ENCODE data around the gene NT5C2.
"Not testable (repeated sequence)": the region's sequence is repeated elsewhere in the genome, so short reads cannot be mapped to it uniquely, and the experiment has no call there.

The NT5C2 gene

DNA sequence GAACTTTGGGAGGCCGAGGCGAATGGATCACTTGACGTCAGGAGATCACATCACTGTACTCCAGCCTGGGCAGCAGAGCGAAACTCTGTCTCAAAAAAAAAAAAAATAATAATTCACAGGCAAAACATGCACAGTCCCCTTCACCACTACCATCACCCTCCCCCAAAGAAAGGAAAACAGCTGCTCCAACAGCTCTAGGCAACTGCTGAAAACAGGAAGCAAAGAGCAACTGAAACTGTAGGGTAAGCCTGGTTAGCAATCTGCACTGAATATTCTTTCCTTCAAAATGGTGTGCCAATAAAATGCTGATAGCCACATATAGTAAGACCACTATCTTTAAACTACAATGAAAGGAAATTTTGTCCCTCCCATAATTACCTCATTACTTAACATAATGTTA lies 11.8 kb downstream of the NT5C2 start:
- peaks cover 17% of the 10 kb centered on the region for H3K4me1 ChIP-seq (ENCODE audit: insufficient read depth, poor library complexity, severe bottlenecking)
- H3K9me3 ChIP-seq (ENCODE audit: severe bottlenecking), result no peaks in the 10 kb centered on the region
- DNase-seq (ENCODE audit: low spot score), result no peak
- H3K27me3 ChIP-seq (ENCODE audit: insufficient read depth, poor library complexity, severe bottlenecking), result no peaks in the 10 kb centered on the region
- peaks cover 62% of the 10 kb centered on the region for H3K36me3 ChIP-seq (ENCODE audit: low read depth)
- ATAC-seq (ENCODE audit: low read depth), result no peak
- no peak overlapping the region for H3K27ac ChIP-seq (ENCODE audit: poor library complexity, severe bottlenecking)
- no peak overlapping the region for H3K4me3 ChIP-seq (ENCODE audit: severe bottlenecking)
- TF ChIP-seq, protein P1, sequence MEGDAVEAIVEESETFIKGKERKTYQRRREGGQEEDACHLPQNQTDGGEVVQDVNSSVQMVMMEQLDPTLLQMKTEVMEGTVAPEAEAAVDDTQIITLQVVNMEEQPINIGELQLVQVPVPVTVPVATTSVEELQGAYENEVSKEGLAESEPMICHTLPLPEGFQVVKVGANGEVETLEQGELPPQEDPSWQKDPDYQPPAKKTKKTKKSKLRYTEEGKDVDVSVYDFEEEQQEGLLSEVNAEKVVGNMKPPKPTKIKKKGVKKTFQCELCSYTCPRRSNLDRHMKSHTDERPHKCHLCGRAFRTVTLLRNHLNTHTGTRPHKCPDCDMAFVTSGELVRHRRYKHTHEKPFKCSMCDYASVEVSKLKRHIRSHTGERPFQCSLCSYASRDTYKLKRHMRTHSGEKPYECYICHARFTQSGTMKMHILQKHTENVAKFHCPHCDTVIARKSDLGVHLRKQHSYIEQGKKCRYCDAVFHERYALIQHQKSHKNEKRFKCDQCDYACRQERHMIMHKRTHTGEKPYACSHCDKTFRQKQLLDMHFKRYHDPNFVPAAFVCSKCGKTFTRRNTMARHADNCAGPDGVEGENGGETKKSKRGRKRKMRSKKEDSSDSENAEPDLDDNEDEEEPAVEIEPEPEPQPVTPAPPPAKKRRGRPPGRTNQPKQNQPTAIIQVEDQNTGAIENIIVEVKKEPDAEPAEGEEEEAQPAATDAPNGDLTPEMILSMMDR (IDR thresholded peaks at IDR 0.05; ENCODE audit: poor library complexity, severe bottlenecking), result no peak

GRCh38 chr10:103180491-103180890 lies 12.6 kb downstream of the NT5C2 start:
- TF ChIP-seq, protein P1 (IDR thresholded peaks at IDR 0.05; ENCODE audit: poor library complexity, severe bottlenecking), result no peak
- peaks cover 11% of the 10 kb centered on the region for H3K4me1 ChIP-seq (ENCODE audit: insufficient read depth, poor library complexity, severe bottlenecking)
- ATAC-seq (ENCODE audit: low read depth), result no peak
- no peak overlapping the region for H3K27ac ChIP-seq (ENCODE audit: poor library complexity, severe bottlenecking)
- no peak overlapping the region for H3K4me3 ChIP-seq (ENCODE audit: severe bottlenecking)
- peaks cover 59% of the 10 kb centered on the region for H3K36me3 ChIP-seq (ENCODE audit: low read depth)
- H3K9me3 ChIP-seq (ENCODE audit: severe bottlenecking), result no peaks in the 10 kb centered on the region
- DNase-seq (ENCODE audit: low spot score), result no peak
- H3K27me3 ChIP-seq (ENCODE audit: insufficient read depth, poor library complexity, severe bottlenecking), result no peaks in the 10 kb centered on the region

GRCh38 chr10:103177123-103177522 lies 15.9 kb downstream of the NT5C2 start:
- Histone ChIP-seq H3K36me3 (ENCODE audit: low read depth) (peaks cover 71% of the 10 kb centered on the region), H3K27me3 (ENCODE audit: insufficient read depth, poor library complexity, severe bottlenecking) (no peaks in the 10 kb centered on the region), H3K9me3 (ENCODE audit: severe bottlenecking) (no peaks in the 10 kb centered on the region), H3K27ac (ENCODE audit: poor library complexity, severe bottlenecking) (no peak overlapping the region), H3K4me1 (ENCODE audit: insufficient read depth, poor library complexity, severe bottlenecking) (no peaks in the 10 kb centered on the region), H3K4me3 (ENCODE audit: severe bottlenecking) (no peak overlapping the region)
- TF ChIP-seq, protein P1 (IDR thresholded peaks at IDR 0.05; ENCODE audit: poor library complexity, severe bottlenecking), result no peak
- no peak for DNase-seq (ENCODE audit: low spot score)
- ATAC-seq (ENCODE audit: low read depth), result no peak

DNA sequence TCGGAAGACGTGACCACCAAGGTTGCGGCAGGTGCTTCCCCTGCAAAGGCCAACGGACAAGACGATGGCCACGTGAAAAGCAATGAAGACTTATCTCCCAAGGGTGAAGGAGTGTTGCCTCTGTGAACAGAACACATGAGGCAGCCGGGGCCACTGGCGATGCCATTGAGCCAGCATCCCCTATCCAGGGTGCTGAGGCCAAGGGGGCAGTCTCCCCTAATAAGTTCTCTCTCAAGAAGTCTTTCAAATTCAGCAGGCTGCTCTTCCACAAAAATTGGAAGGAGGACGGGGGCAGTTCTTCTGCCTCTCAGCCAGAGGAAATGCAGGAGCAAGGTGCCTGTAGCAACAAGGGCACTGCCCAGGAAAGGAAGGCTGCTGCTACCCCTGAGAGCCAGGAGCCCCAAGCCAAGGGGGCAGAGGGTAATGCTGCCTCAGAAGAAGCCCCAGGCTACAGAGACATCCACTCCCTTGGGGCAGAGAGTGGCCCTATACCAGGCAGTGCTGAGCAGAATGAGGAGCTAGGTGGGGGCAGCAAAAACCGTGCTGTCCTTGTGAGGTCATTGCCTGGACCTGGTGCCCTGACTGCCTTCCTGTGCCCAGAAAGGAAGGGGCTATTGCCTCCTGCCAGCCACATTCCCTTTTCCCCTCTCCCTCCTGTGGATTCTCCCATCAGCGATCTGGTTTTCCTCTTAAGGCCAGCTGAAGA lies 17.3 kb downstream of the NT5C2 start:
- no peaks in the 10 kb centered on the region for H3K27me3 ChIP-seq (ENCODE audit: insufficient read depth, poor library complexity, severe bottlenecking)
- H3K4me1 ChIP-seq (ENCODE audit: insufficient read depth, poor library complexity, severe bottlenecking), result peaks cover 13% of the 10 kb centered on the region
- H3K4me3 ChIP-seq (ENCODE audit: severe bottlenecking), result no peak overlapping the region
- peaks cover 59% of the 10 kb centered on the region for H3K36me3 ChIP-seq (ENCODE audit: low read depth)
- ATAC-seq (ENCODE audit: low read depth) (no peak), DNase-seq (ENCODE audit: low spot score) (no peak)
- TF ChIP-seq, protein P1 (IDR thresholded peaks at IDR 0.05; ENCODE audit: poor library complexity, severe bottlenecking), result no peak
- no peaks in the 10 kb centered on the region for H3K9me3 ChIP-seq (ENCODE audit: severe bottlenecking)
- H3K27ac ChIP-seq (ENCODE audit: poor library complexity, severe bottlenecking), result no peak overlapping the region

DNA sequence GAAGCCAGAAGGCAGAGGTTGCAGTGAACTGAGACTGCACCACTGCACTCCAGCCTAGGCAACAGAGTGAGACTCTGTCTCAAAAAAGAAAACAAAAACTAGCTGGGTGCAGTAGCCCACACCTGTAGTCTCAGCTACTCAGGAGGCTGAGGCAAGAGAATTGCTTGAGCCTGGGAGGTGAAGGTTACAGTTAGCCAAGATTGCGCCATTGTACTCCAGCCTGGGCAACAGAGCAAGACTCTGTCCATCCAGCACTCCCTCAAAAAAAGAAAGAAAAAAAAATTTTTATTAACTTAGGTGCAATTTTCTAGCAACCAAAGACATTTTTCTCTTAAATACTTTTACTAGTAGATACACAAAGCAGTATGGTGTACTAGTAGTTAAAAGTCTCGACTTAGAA lies 18.7 kb downstream of the NT5C2 start:
- not testable (repeated sequence) for H3K27ac ChIP-seq (ENCODE audit: poor library complexity, severe bottlenecking); ATAC-seq (ENCODE audit: low read depth)

More for the DNA sequence above, 18.7 kb downstream of the NT5C2 start:
- H3K4me3 ChIP-seq (ENCODE audit: severe bottlenecking); H3K9me3 ChIP-seq (ENCODE audit: severe bottlenecking); DNase-seq (ENCODE audit: low spot score); H3K27me3 ChIP-seq (ENCODE audit: insufficient read depth, poor library complexity, severe bottlenecking): not testable (repeated sequence)
- H3K36me3 ChIP-seq (ENCODE audit: low read depth), result peaks cover 56% of the 10 kb centered on the region
- peaks cover 17% of the 10 kb centered on the region for H3K4me1 ChIP-seq (ENCODE audit: insufficient read depth, poor library complexity, severe bottlenecking)
